OCI-LY1 (cell line): ENCODE results near the gene CHCHD1.
A peak's percentile ranks its signal among the peaks of the same experiment; 100 is the strongest.

ENCODE experiments used
- H2AFZ ChIP-seq: fragments of 200-600 bp; sonication (generic), shearing (Covaris generic); 2 replicates; pipeline ENCODE4 v1.6.0; 2014; ENCODE audit warnings: antibody characterized with exemption, mild to moderate bottlenecking, low read length
- H3F3A ChIP-seq: fragments of 200-600 bp; sonication (generic), shearing (Covaris generic); 2 replicates; pipeline ENCODE4 v1.6.0; 2014; ENCODE audit warnings: mild to moderate bottlenecking, antibody characterized with exemption, low read length, moderate library complexity; ENCODE audit not compliant: insufficient read depth
- H3K27ac ChIP-seq: fragments of 200-600 bp; sonication (generic); 2 replicates; pipeline ENCODE4 v1.5.1; 2014; ENCODE audit warnings: low read length, mixed run types, mild to moderate bottlenecking, low read depth; ENCODE audit not compliant: poor library complexity, severe bottlenecking
- H3K27me3 ChIP-seq: fragments of 200-600 bp; sonication (generic); 2 replicates; pipeline ENCODE4 v1.6.0; 2014; ENCODE audit warnings: antibody characterized with exemption, mild to moderate bottlenecking, low read length, moderate library complexity; ENCODE audit not compliant: insufficient read depth
- H3K36me3 ChIP-seq: fragments of 200-600 bp; sonication (generic); 2 replicates; pipeline ENCODE4 v1.6.1; 2014; ENCODE audit warnings: mild to moderate bottlenecking, antibody characterized with exemption, low read length, moderate library complexity, mixed read lengths; ENCODE audit not compliant: insufficient read depth
- H3K4me1 ChIP-seq: fragments of 200-600 bp; sonication (generic); 2 replicates; pipeline ENCODE4 v1.5.1; 2014; ENCODE audit warnings: mild to moderate bottlenecking, low read length, moderate library complexity; ENCODE audit not compliant: insufficient read depth, severe bottlenecking
- H3K4me2 ChIP-seq: fragments of 200-600 bp; sonication (generic), shearing (Covaris generic); 2 replicates; pipeline ENCODE4 v1.6.1; 2014; ENCODE audit warnings: low read length
- H3K4me3 ChIP-seq: fragments of 200-600 bp; sonication (generic); 2 replicates; pipeline ENCODE4 v1.5.1; 2014; ENCODE audit warnings: low read length, low read depth, mild to moderate bottlenecking, mixed read lengths; ENCODE audit not compliant: poor library complexity, severe bottlenecking
- H3K79me2 ChIP-seq: fragments of 200-600 bp; shearing (Covaris generic); 2 replicates; pipeline ENCODE4 v1.6.1; 2016; ENCODE audit warnings: mixed run types, low read length, mixed read lengths; ENCODE audit not compliant: insufficient read depth
- H3K9ac ChIP-seq: fragments of 200-600 bp; sonication (generic), shearing (Covaris generic); 2 replicates; pipeline ENCODE4 v1.6.1; 2014; ENCODE audit warnings: mild to moderate bottlenecking, low read length, mixed read lengths
- H3K9me2 ChIP-seq: fragments of 200-600 bp; sonication (generic), shearing (Covaris generic); 2 replicates; pipeline ENCODE4 v1.6.1; 2014; ENCODE audit warnings: low read depth, mild to moderate bottlenecking, low read length, mixed read lengths
- H3K9me3 ChIP-seq: fragments of 200-600 bp; shearing (Covaris generic); 2 replicates; pipeline ENCODE4 v1.6.1; 2014; ENCODE audit warnings: low read length, mixed read lengths
- H4K20me1 ChIP-seq: fragments of 200-600 bp; sonication (generic), shearing (Covaris generic); 2 replicates; pipeline ENCODE4 v1.6.0; 2016; ENCODE audit warnings: mild to moderate bottlenecking, low read length; ENCODE audit not compliant: insufficient read depth
- CTCF ChIP-seq: fragments of 200-600 bp; sonication (generic), shearing (Covaris generic); IDR thresholded peaks from 2 replicates; pipeline ENCODE4 v1.5.1; 2017; ENCODE audit warnings: mild to moderate bottlenecking, antibody characterized with exemption, low read length, moderate library complexity, mixed read lengths
- EZH2 ChIP-seq: fragments of 200-600 bp; sonication (generic), shearing (Covaris generic); IDR thresholded peaks from 2 replicates; pipeline ENCODE4 v1.8.0; 2017; ENCODE audit warnings: borderline replicate concordance, mixed run types, mild to moderate bottlenecking, antibody characterized with exemption, low read length, moderate library complexity, mixed read lengths

The CHCHD1 gene

GRCh38 chr10:73813333-73813732 lies 31.5 kb downstream of the CHCHD1 start:
- H3K9ac ChIP-seq: no peak overlapping the region
- H3K9me2 ChIP-seq: no peaks in the 10 kb centered on the region
- H3F3A ChIP-seq: no peaks in the 10 kb centered on the region
- no peak overlapping the region for H3K27ac ChIP-seq
- no peaks in the 10 kb centered on the region for H3K79me2 ChIP-seq
- H3K4me2 ChIP-seq: no peak overlapping the region
- H2AFZ ChIP-seq: no peak overlapping the region
- no peak overlapping the region for H3K4me3 ChIP-seq
- no peak for TF ChIP-seq CTCF
- TF ChIP-seq EZH2: no peak
- peaks cover 33% of the 10 kb centered on the region; the same call in 1 of the 2 replicates for H3K36me3 ChIP-seq
- H3K4me1 ChIP-seq: peaks cover 8% of the 10 kb centered on the region
- H4K20me1 ChIP-seq: no peaks in the 10 kb centered on the region
- H3K9me3 ChIP-seq: no peaks in the 10 kb centered on the region
- H3K27me3 ChIP-seq: no peaks in the 10 kb centered on the region

- Histone ChIP-seq H3K9me2 (no peaks in the 10 kb centered on the region), H3F3A (no peaks in the 10 kb centered on the region), H3K4me2 (no peak overlapping the region), H3K27me3 (no peaks in the 10 kb centered on the region), H3K9me3 (no peaks in the 10 kb centered on the region), H3K79me2 (no peaks in the 10 kb centered on the region), H3K36me3 (peaks cover 25% of the 10 kb centered on the region; the same call in 1 of the 2 replicates), H3K27ac (no peak overlapping the region), H3K4me3 (no peak overlapping the region), H4K20me1 (no peaks in the 10 kb centered on the region), H2AFZ (no peak overlapping the region), H3K4me1 (peaks cover 8% of the 10 kb centered on the region), H3K9ac (no peak overlapping the region)
- TF ChIP-seq CTCF: no peak
- TF ChIP-seq EZH2: no peak
Observed at GRCh38 chr10:73814276-73814895, 32.5 kb downstream of the CHCHD1 start.

GRCh38 chr10:73814896-73815718 lies 33.3 kb downstream of the CHCHD1 start:
- H3K4me2 ChIP-seq: no peak overlapping the region
- H3K9me2 ChIP-seq: no peaks in the 10 kb centered on the region
- H3K27me3 ChIP-seq: no peaks in the 10 kb centered on the region
- H3K4me3 ChIP-seq: no peak overlapping the region
- no peaks in the 10 kb centered on the region for H3K9me3 ChIP-seq
- no peaks in the 10 kb centered on the region for H4K20me1 ChIP-seq
- peaks cover 25% of the 10 kb centered on the region; the same call in 1 of the 2 replicates for H3K36me3 ChIP-seq
- TF ChIP-seq CTCF: peak; percentile 28; the same call in 1 of the 2 replicates
- no peak for TF ChIP-seq EZH2
- H3F3A ChIP-seq: no peaks in the 10 kb centered on the region
- no peaks in the 10 kb centered on the region for H3K79me2 ChIP-seq
- no peak overlapping the region for H3K9ac ChIP-seq
- H2AFZ ChIP-seq: no peak overlapping the region
- no peak overlapping the region for H3K27ac ChIP-seq
- H3K4me1 ChIP-seq: peaks cover 8% of the 10 kb centered on the region
